Endodermal cell (in vitro differentiated cells): ENCODE results near the gene EDN2. TPM values are rescaled to one million over a fixed set of nuclear protein-coding genes. Genes with fewer than 3 reads are reported as not detected.
A peak's percentile ranks its signal among the peaks of the same experiment; 100 is the strongest.

Experiments
- DNase-seq: peaks from one replicate; pipeline ENCODE4 v3.0.0-alpha.2; 2017
- H3K27ac ChIP-seq: 2 replicates; pipeline ENCODE4 v1.5.1; 2013; ENCODE audit warnings: mild to moderate bottlenecking, low read depth, low read length, moderate library complexity
- H3K27me3 ChIP-seq: 2 replicates; pipeline ENCODE4 v1.6.1; 2013; ENCODE audit warnings: mild to moderate bottlenecking, low read length, moderate library complexity; ENCODE audit not compliant: insufficient read depth, control insufficient read depth, poor library complexity, severe bottlenecking
- H3K36me3 ChIP-seq: 2 replicates; pipeline ENCODE4 v1.7.0; 2013; ENCODE audit warnings: mild to moderate bottlenecking, low read length, moderate library complexity; ENCODE audit not compliant: control insufficient read depth, insufficient read depth
- H3K4me1 ChIP-seq: one replicate; pipeline ENCODE4 v1.7.0; 2013; ENCODE audit warnings: low read length; ENCODE audit not compliant: control insufficient read depth, insufficient read depth
- H3K4me3 ChIP-seq: 2 replicates; pipeline ENCODE4 v1.5.1; 2013; ENCODE audit warnings: mild to moderate bottlenecking, low read length, moderate library complexity
- H3K9ac ChIP-seq: 2 replicates; pipeline ENCODE4 v1.6.1; 2013; ENCODE audit warnings: mild to moderate bottlenecking, low read length, moderate library complexity; ENCODE audit not compliant: poor library complexity, severe bottlenecking; ENCODE audit errors: extremely low read depth
- H3K9me3 ChIP-seq: 2 replicates; pipeline ENCODE4 v1.6.1; 2013; ENCODE audit warnings: mild to moderate bottlenecking, low read length, moderate library complexity; ENCODE audit not compliant: control insufficient read depth
- H3K27ac Mint-ChIP-seq: 2 replicates; pipeline ENCODE4 v1.8.0; 2020; ENCODE audit warnings: mixed read lengths
- H3K27me3 Mint-ChIP-seq: 2 replicates; pipeline ENCODE4 v1.8.0; 2021; ENCODE audit warnings: mild to moderate bottlenecking, mixed read lengths; ENCODE audit not compliant: insufficient read depth
- H3K36me3 Mint-ChIP-seq: 2 replicates; pipeline ENCODE4 v1.8.0; 2020; ENCODE audit warnings: low read depth, mixed read lengths
- H3K4me1 Mint-ChIP-seq: 2 replicates; pipeline ENCODE4 v1.8.0; 2020; ENCODE audit warnings: mixed read lengths
- H3K4me3 Mint-ChIP-seq: 2 replicates; pipeline ENCODE4 v1.8.0; 2020; ENCODE audit warnings: mild to moderate bottlenecking, moderate library complexity, mixed read lengths
- H3K9me3 Mint-ChIP-seq: 2 replicates; pipeline ENCODE4 v1.8.0; 2020; ENCODE audit warnings: mild to moderate bottlenecking, mixed read lengths
- WGBS, 2 experiments: methylation state at CpG; one replicate each; pipeline versions ENCODE4 v1.1.5 to v1.1.7; 2013; ENCODE audit warnings: missing lambda C conversion rate in 2 of 2, mixed read lengths in 1 of 2; ENCODE audit not compliant: insufficient coverage in 1 of 2, insufficient read length in 1 of 2; 5-methylcytosine and 5-hydroxymethylcytosine counted together
- total RNA-seq, 2 donors: library from RNA; stranded (reverse); fragmentation: NEBNext Ultra II Directional in 1 of 2; extraction: Animal tissue kit (Norgen Biotek cat#: 25700) in 1 of 2; gene quantifications; 2 replicates in 1 of 2; 3 replicates in 1 of 2; pipeline ENCODE4 v1.2.1, GENCODE V29; 2021
- TF ChIP-seq, protein P1 (sequence below): fragments of 200-600 bp; sonication (generic); conservative IDR thresholded peaks from 2 replicates; pipeline ENCODE4 v1.5.0; 2021; ENCODE audit warnings: antibody characterized with exemption, mild to moderate bottlenecking

The EDN2 gene
- total RNA-seq, 2 donors from 2014 or later, result not detected

DNA sequence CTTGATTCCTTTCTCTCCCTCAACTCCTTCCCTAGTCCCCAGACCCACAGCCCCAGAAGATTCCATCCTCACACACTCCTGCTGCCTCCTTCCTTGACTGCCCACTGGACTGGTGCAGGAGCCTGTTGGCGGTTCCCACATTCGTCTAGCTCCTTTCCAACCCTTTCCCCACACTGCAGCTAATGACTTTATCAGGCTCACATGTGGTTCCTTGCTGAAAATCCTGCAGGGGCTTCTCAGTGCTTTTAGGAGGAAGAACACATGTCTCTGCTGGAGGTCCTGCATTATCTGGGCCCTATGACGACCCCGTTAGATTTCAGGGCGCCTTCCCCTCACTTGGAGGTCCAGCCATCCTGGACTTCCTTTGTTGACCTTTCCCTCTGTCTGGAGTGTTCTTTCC lies 50.2 kb downstream of the EDN2 start:
- no peak overlapping the region for H3K4me3 ChIP-seq
- H3K36me3 Mint-ChIP-seq, result no peaks in the 10 kb centered on the region
- peak overlapping the region; percentile 27 for H3K27ac Mint-ChIP-seq
- no peaks in the 10 kb centered on the region for H3K36me3 ChIP-seq
- H3K4me1 Mint-ChIP-seq, result peaks cover 12% of the 10 kb centered on the region
- no peaks in the 10 kb centered on the region for H3K9me3 ChIP-seq
- no peaks in the 10 kb centered on the region for H3K9me3 Mint-ChIP-seq
- H3K27me3 Mint-ChIP-seq, result peaks cover 13% of the 10 kb centered on the region
- H3K4me1 ChIP-seq, result peaks cover 4% of the 10 kb centered on the region
- no peaks in the 10 kb centered on the region for H3K27me3 ChIP-seq
- no peak for DNase-seq
- WGBS, 2 experiments, result 85 to 89% methylated on average over 5 of the region's 5 CpGs
- H3K27ac ChIP-seq, result no peak overlapping the region
- H3K4me3 Mint-ChIP-seq, result no peak overlapping the region
- TF ChIP-seq, protein P1, sequence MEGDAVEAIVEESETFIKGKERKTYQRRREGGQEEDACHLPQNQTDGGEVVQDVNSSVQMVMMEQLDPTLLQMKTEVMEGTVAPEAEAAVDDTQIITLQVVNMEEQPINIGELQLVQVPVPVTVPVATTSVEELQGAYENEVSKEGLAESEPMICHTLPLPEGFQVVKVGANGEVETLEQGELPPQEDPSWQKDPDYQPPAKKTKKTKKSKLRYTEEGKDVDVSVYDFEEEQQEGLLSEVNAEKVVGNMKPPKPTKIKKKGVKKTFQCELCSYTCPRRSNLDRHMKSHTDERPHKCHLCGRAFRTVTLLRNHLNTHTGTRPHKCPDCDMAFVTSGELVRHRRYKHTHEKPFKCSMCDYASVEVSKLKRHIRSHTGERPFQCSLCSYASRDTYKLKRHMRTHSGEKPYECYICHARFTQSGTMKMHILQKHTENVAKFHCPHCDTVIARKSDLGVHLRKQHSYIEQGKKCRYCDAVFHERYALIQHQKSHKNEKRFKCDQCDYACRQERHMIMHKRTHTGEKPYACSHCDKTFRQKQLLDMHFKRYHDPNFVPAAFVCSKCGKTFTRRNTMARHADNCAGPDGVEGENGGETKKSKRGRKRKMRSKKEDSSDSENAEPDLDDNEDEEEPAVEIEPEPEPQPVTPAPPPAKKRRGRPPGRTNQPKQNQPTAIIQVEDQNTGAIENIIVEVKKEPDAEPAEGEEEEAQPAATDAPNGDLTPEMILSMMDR, result no peak
- H3K9ac ChIP-seq, result no peak overlapping the region

DNA sequence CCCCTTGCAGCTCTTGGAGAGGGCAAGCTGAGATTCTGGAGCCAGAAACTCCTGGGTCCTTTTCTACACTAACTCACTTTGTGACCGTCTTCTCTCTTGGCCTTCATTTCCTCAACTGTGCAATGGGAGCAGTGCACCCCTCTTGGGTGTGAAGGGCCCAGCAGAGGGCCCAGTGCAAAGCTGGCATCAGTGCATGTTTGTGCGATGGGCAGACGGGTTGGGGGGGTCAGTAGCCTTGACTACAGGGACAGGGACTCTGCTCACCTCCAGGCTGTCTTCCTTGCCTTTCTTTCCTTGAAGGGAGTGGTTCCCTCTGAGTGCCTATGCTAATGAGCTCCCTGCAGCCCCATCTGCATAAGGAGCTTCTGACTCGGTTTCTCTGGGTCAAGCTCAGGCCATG lies 51.0 kb downstream of the EDN2 start:
- 90% methylated on average over 2 to 4 of the region's 4 CpGs for WGBS, 2 experiments
- H3K27ac Mint-ChIP-seq, result no peak overlapping the region
- TF ChIP-seq, protein P1, result no peak

DNA sequence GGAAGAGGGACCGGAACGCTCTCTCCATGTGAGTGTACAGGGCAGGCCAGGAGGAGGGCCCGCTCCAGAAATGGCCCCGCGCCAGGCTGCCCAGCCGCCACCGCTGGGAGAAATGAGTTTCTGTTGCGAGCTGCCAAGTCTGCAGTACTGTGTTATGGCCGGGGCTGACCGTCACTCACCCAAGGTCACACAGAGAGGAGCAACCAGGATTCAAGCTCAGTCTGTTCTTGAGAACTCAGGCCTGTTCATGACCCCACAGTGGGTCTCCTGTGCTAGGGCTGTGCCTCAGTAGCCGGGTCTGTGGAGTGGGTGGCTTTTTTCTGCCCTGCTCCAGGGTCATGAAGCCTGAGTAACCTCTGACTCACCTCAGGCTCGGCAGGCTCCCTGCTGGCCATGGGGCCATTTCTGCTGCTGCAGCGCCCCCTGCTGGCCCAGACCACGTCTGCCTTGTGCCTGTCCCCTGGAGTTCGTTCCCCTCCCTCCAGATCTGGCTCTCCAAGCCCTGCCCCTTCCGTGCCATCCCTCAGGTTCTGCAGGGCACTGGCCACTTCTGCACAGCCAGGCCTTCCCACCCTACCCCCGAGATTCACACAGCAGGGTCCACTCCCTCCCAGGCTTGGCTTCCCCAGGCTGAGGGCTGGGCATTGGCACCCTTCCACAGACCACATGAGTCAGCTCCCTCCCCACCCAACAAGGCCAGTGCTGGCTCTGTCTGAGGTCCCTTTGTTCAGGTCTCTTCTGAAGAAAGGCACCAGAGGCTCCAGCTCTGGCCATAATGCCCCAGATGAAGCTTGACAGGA lies 51.8 kb downstream of the EDN2 start:
- TF ChIP-seq, protein P1, result peak; percentile 99
- Mint-ChIP-seq H3K4me1 (peaks cover 12% of the 10 kb centered on the region), H3K36me3 (no peaks in the 10 kb centered on the region), H3K27me3 (peaks cover 15% of the 10 kb centered on the region), H3K9me3 (no peaks in the 10 kb centered on the region), H3K27ac (peak overlapping the region; percentile 66), H3K4me3 (no peak overlapping the region)
- H3K36me3 ChIP-seq, result no peaks in the 10 kb centered on the region
- no peaks in the 10 kb centered on the region for H3K9me3 ChIP-seq
- H3K4me3 ChIP-seq, result no peak overlapping the region
- 54 to 83% methylated on average over 12 to 17 of the region's 17 CpGs for WGBS, 2 experiments
- H3K27me3 ChIP-seq, result no peaks in the 10 kb centered on the region
- peak; percentile 98 for DNase-seq
- peaks cover 4% of the 10 kb centered on the region for H3K4me1 ChIP-seq
- H3K27ac ChIP-seq, result no peak overlapping the region
- H3K9ac ChIP-seq, result no peak overlapping the region

More for the DNA sequence above, 51.0 kb downstream of the EDN2 start:
- Mint-ChIP-seq H3K4me3 (no peak overlapping the region), H3K27me3 (peaks cover 11% of the 10 kb centered on the region), H3K9me3 (no peaks in the 10 kb centered on the region), H3K36me3 (no peaks in the 10 kb centered on the region), H3K4me1 (peaks cover 12% of the 10 kb centered on the region)
- Histone ChIP-seq H3K4me3 (no peak overlapping the region), H3K4me1 (peaks cover 4% of the 10 kb centered on the region), H3K9me3 (no peaks in the 10 kb centered on the region), H3K27me3 (no peaks in the 10 kb centered on the region), H3K9ac (no peak overlapping the region), H3K27ac (no peak overlapping the region), H3K36me3 (no peaks in the 10 kb centered on the region)
- DNase-seq, result no peak
